Upper lobe of right lung (tissue), 1 donor: ENCODE data around the gene USP16. TPM values are rescaled to one million over a fixed set of nuclear protein-coding genes. Genes with fewer than 3 reads are reported as not detected.
"Not testable (repeated sequence)": the region's sequence is repeated elsewhere in the genome, so short reads cannot be mapped to it uniquely, and the experiment has no call there.

Source experiments
- ATAC-seq: fragments of 200-7000 bp; cut with Tn5 transposase; one replicate; pipeline ENCODE4 v1.9.1; 2020; ENCODE audit warnings: mild to moderate bottlenecking, moderate library complexity
- DNase-seq: peaks from one replicate; pipeline ENCODE4 v3.0.0-alpha.2; 2020
- H3K27ac ChIP-seq: fragments of 200-600 bp; one replicate; pipeline ENCODE4 v1.8.0; 2022
- H3K27me3 ChIP-seq: fragments of 200-600 bp; one replicate; pipeline ENCODE4 v1.8.0; 2022; ENCODE audit warnings: mild to moderate bottlenecking
- H3K36me3 ChIP-seq: fragments of 200-600 bp; one replicate; pipeline ENCODE4 v1.8.0; 2022
- H3K4me1 ChIP-seq: fragments of 200-600 bp; one replicate; pipeline ENCODE4 v1.8.0; 2022
- H3K4me3 ChIP-seq: fragments of 200-600 bp; one replicate; pipeline ENCODE4 v1.8.0; 2022; ENCODE audit warnings: mild to moderate bottlenecking
- H3K9me3 ChIP-seq: fragments of 200-600 bp; one replicate; pipeline ENCODE4 v1.8.0; 2022
- CTCF ChIP-seq: fragments of 200-600 bp; IDR thresholded peaks from one replicate; pipeline ENCODE4 v1.8.0; 2022; ENCODE audit warnings: antibody characterized with exemption
- intact Hi-C: fragments of 100-400 bp; cut with DNase I; formaldehyde crosslinking; loops from one replicate; pipeline ENCODE4 v1.11.0; 2022
- total RNA-seq: library from RNA; stranded (reverse); fragmentation: NEBNext Ultra II Directional; extraction: Animal tissue kit (Norgen Biotek cat#: 25700); gene quantifications from one replicate; pipeline ENCODE4 v1.2.1, GENCODE V29; 2021
- donor health status: DM: no; HTN: yes; CAD: no; lungs with severe emphysema.

USP16 gene
- total RNA-seq, 1 donor from 2014 or later, result 32.7 TPM

- Histone ChIP-seq H3K36me3 (peaks cover 23% of the 10 kb centered on the region), H3K27me3 (no peaks in the 10 kb centered on the region), H3K27ac (no peak overlapping the region), H3K9me3 (no peaks in the 10 kb centered on the region), H3K4me3 (no peak overlapping the region), H3K4me1 (peaks cover 5% of the 10 kb centered on the region)
- DNase-seq (no peak), ATAC-seq (no peak)
- intact Hi-C loops, result no loop called here
- TF ChIP-seq CTCF, result no peak
These were observed 17.3 kb upstream of the USP16 start for GRCh38 chr21:29007135-29007534.

- TF ChIP-seq CTCF, result no peak
- H3K4me3 ChIP-seq, result no peak overlapping the region
- DNase-seq (no peak), ATAC-seq (no peak)
- intact Hi-C loops, result no loop called here
- peaks cover 5% of the 10 kb centered on the region for H3K4me1 ChIP-seq
- H3K27ac ChIP-seq, result no peak overlapping the region
- H3K9me3 ChIP-seq, result no peaks in the 10 kb centered on the region
- H3K27me3 ChIP-seq, result no peaks in the 10 kb centered on the region
- H3K36me3 ChIP-seq, result peaks cover 23% of the 10 kb centered on the region
These were observed 16.7 kb upstream of the USP16 start for GRCh38 chr21:29007810-29008209.

GRCh38 chr21:29008367-29008766 is 16.1 kb upstream of the USP16 start:
- peaks cover 3% of the 10 kb centered on the region for H3K4me1 ChIP-seq

GRCh38 chr21:29011236-29011635 is 13.2 kb upstream of the USP16 start:
- H3K4me3 ChIP-seq, H3K27me3 ChIP-seq, H3K27ac ChIP-seq, DNase-seq, ATAC-seq, intact Hi-C loops, H3K9me3 ChIP-seq, H3K4me1 ChIP-seq: not testable (repeated sequence)
- peaks cover 23% of the 10 kb centered on the region for H3K36me3 ChIP-seq

More at GRCh38 chr21:29008367-29008766, 16.1 kb upstream of the USP16 start:
- TF ChIP-seq CTCF, result no peak
- Histone ChIP-seq H3K27me3 (no peaks in the 10 kb centered on the region), H3K36me3 (peaks cover 23% of the 10 kb centered on the region), H3K4me3 (no peak overlapping the region), H3K27ac (no peak overlapping the region), H3K9me3 (no peaks in the 10 kb centered on the region)
- intact Hi-C loops, result no loop called here
- ATAC-seq, result no peak
- no peak for DNase-seq

GRCh38 chr21:29017639-29018237 is 6.7 kb upstream of the USP16 start:
- H3K9me3 ChIP-seq, result no peaks in the 10 kb centered on the region
- H3K4me3 ChIP-seq, result peak overlapping the region; percentile 86
- DNase-seq, result no peak
- no peak for TF ChIP-seq CTCF
- H3K36me3 ChIP-seq, result no peaks in the 10 kb centered on the region
- peak; percentile 43 for ATAC-seq
- H3K27me3 ChIP-seq, result no peaks in the 10 kb centered on the region
- peaks cover 11% of the 10 kb centered on the region for H3K4me1 ChIP-seq
- intact Hi-C loops, result no loop called here
- no peak overlapping the region for H3K27ac ChIP-seq

- Histone ChIP-seq H3K36me3 (no peaks in the 10 kb centered on the region), H3K27me3 (no peaks in the 10 kb centered on the region), H3K4me3 (peak overlapping the region; percentile 86), H3K4me1 (peaks cover 11% of the 10 kb centered on the region), H3K27ac (peak overlapping the region; percentile 88), H3K9me3 (no peaks in the 10 kb centered on the region)
- DNase-seq (no peak), ATAC-seq (peak; percentile 17)
- intact Hi-C loops, result no loop called here
- TF ChIP-seq CTCF, result no peak
These were observed 5.9 kb upstream of the USP16 start for GRCh38 chr21:29018540-29018939.
